SK-N-SH (cell line): ENCODE measurements around the gene HES1. TPM values are rescaled to one million over a fixed set of nuclear protein-coding genes. Genes with fewer than 3 reads are reported as not detected.

Experiments used
- CTCF ChIA-PET: fragments of 300-600, 350-600 bp; formaldehyde crosslinking; extraction: SDS; loops from one replicate; lab custom pipeline; 2021; lab: Yijun Ruan, JAX
- POLR2A ChIA-PET: fragments of 350-600 bp; sonication (Branson Sonifier 250); formaldehyde crosslinking; extraction: SDS; loops from one replicate; lab custom pipeline; 2020; ENCODE audit warnings: antibody characterized with exemption, inconsistent platforms; lab: Yijun Ruan, JAX
- DNase-seq: peaks from one replicate; pipeline ENCODE4 v3.0.0; 2012
- H2AFZ ChIP-seq: fragments of 200-600 bp; sonication (generic); 2 replicates; pipeline ENCODE4 v1.8.1; 2016; ENCODE audit warnings: antibody characterized with exemption, mild to moderate bottlenecking, low read depth
- H3F3A ChIP-seq: fragments of 200-600 bp; sonication (generic); replicated peaks from 2 replicates; pipeline ENCODE3; 2016; ENCODE audit warnings: antibody characterized with exemption, mild to moderate bottlenecking; ENCODE audit not compliant: insufficient read depth
- H3K27ac ChIP-seq, 2 experiments: fragments of 200-500 bp in 1 of 2; fragments of 200-600 bp in 1 of 2; sonication (Bioruptor generic) in 1 of 2; sonication (generic), shearing (Covaris generic) in 1 of 2; 2 replicates each; pipeline versions ENCODE4 v1.5.1 to v1.6.1; 2014 to 2016; ENCODE audit warnings: low read depth in 2 of 2, inconsistent platforms in 1 of 2, low read length in 1 of 2, mild to moderate bottlenecking in 1 of 2, mixed read lengths in 1 of 2
- H3K27me3 ChIP-seq: fragments of 200-600 bp; sonication (generic), shearing (Covaris generic); 2 replicates; pipeline ENCODE4 v1.6.1; 2016; ENCODE audit warnings: mixed run types; ENCODE audit not compliant: insufficient read depth
- H3K36me3 ChIP-seq, 2 experiments: fragments of 200-500 bp in 1 of 2; fragments of 200-600 bp in 1 of 2; sonication (Bioruptor generic) in 1 of 2; sonication (generic) in 1 of 2; replicated peaks in 1 of 2; 2 replicates each; pipeline versions ENCODE3 to v1.5.1; 2014 to 2016; ENCODE audit warnings: low read length in 1 of 2, mild to moderate bottlenecking in 1 of 2; ENCODE audit not compliant: insufficient read depth in 2 of 2, control insufficient read depth in 1 of 2
- H3K4me1 ChIP-seq, 2 experiments: fragments of 200-500 bp in 1 of 2; fragments of 200-600 bp in 1 of 2; sonication (Bioruptor generic) in 1 of 2; sonication (generic), shearing (Covaris generic) in 1 of 2; 2 replicates each; pipeline versions ENCODE4 v1.5.1 to v1.6.1; 2014 to 2016; ENCODE audit warnings: low read depth in 1 of 2, low read length in 1 of 2, mixed run types in 1 of 2; ENCODE audit not compliant: insufficient read depth in 2 of 2, control insufficient read depth in 1 of 2
- H3K4me2 ChIP-seq: fragments of 200-600 bp; sonication (generic), shearing (Covaris generic); 2 replicates; pipeline ENCODE4 v1.6.1; 2017; ENCODE audit warnings: mixed run types
- H3K4me3 ChIP-seq, 2 experiments: fragments of 200-500 bp in 1 of 2; fragments of 200-600 bp in 1 of 2; sonication (Bioruptor generic) in 1 of 2; sonication (generic), shearing (Covaris generic) in 1 of 2; 2 replicates each; pipeline versions ENCODE4 v1.5.1 to v1.8.1; 2014 to 2016; ENCODE audit warnings: low read depth in 2 of 2, inconsistent platforms in 1 of 2, low read length in 1 of 2, mild to moderate bottlenecking in 1 of 2, mixed read lengths in 1 of 2, moderate library complexity in 1 of 2
- H3K79me2 ChIP-seq: fragments of 200-600 bp; sonication (generic); 2 replicates; pipeline ENCODE4 v1.8.1; 2017; ENCODE audit warnings: mild to moderate bottlenecking; ENCODE audit not compliant: insufficient read depth
- H3K9ac ChIP-seq: fragments of 200-600 bp; sonication (generic); 2 replicates; pipeline ENCODE4 v1.6.1; 2017; ENCODE audit warnings: mixed run types
- H3K9me2 ChIP-seq: fragments of 200-600 bp; sonication (generic); 2 replicates; pipeline ENCODE4 v1.6.1; 2017; ENCODE audit warnings: mixed run types
- H3K9me3 ChIP-seq: fragments of 200-600 bp; sonication (generic); 2 replicates; pipeline ENCODE4 v1.6.1; 2017; ENCODE audit warnings: mixed run types, mild to moderate bottlenecking, moderate library complexity
- H4K20me1 ChIP-seq: fragments of 200-600 bp; sonication (generic); 2 replicates; pipeline ENCODE4 v1.6.1; 2017; ENCODE audit warnings: mild to moderate bottlenecking, mixed run types; ENCODE audit not compliant: insufficient read depth
- JUND ChIP-seq: IDR thresholded peaks from 2 replicates; pipeline ENCODE4 v1.4.0; 2012
- MEF2A ChIP-seq: IDR thresholded peaks from 2 replicates; pipeline ENCODE4 v1.4.0; 2012; ENCODE audit warnings: low read depth, borderline replicate concordance
- RFX5 ChIP-seq: IDR thresholded peaks from 2 replicates; pipeline ENCODE4 v1.6.1; 2012; ENCODE audit warnings: mild to moderate bottlenecking, improper control_type of control experiment, low read length
- SIN3A ChIP-seq: IDR thresholded peaks from 2 replicates; pipeline ENCODE4 v1.6.1; 2012; ENCODE audit warnings: low read depth, mild to moderate bottlenecking, low read length, moderate library complexity, borderline replicate concordance
- TCF12 ChIP-seq: IDR thresholded peaks from 2 replicates; pipeline ENCODE4 v1.4.0; 2012
- USF2 ChIP-seq: fragments of 150-350 bp; IDR thresholded peaks from 2 replicates; pipeline ENCODE4 v1.6.1; 2017; ENCODE audit warnings: antibody characterized with exemption, low read length, low read depth, borderline replicate concordance
- whole genome bisulfite sequencing: methylation state at CpG from one replicate; pipeline ENCODE4 v1.1.6; 2017; ENCODE audit warnings: low lambda C conversion rate; 5-methylcytosine and 5-hydroxymethylcytosine counted together
- polyA plus RNA-seq, 3 experiments: library from polyadenylated mRNA; depleted of rRNA; stranded (reverse); fragments of >200 nt; gene quantifications; 2 replicates each; pipeline ENCODE4 v1.2.3, GENCODE V29; 2012
- TF ChIP-seq, protein P1 (sequence below): IDR thresholded peaks from 2 replicates; pipeline ENCODE4 v1.6.1; 2012; ENCODE audit warnings: mild to moderate bottlenecking, low read depth, low read length, moderate library complexity
- TF ChIP-seq, protein P2 (sequence below): IDR thresholded peaks from 2 replicates; pipeline ENCODE4; 2012

Gene HES1
- polyA plus RNA-seq, 1 of the 3 experiments (the other 2 are of a cell fraction), result 225 TPM

DNA sequence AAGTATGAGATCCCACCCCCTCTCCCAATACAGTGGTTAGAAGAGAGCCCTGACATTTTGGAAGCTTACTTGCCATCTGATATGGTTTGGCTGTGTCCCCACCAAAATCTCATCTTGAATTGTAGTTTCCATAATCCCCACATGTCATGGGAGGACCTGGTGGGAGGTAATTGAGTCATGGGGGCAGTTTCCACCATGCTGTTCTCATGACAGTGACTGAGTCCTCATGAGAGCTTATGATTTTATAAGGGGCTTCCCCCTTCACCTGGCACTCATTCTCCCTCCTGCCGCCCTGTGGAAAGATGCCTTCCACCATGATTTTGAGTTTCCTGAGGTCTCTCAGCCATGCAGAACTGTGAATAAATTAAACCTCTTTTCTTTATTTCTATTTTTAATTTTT, 28.8 kb upstream of the HES1 start (continued):
- TF ChIP-seq, protein P1, sequence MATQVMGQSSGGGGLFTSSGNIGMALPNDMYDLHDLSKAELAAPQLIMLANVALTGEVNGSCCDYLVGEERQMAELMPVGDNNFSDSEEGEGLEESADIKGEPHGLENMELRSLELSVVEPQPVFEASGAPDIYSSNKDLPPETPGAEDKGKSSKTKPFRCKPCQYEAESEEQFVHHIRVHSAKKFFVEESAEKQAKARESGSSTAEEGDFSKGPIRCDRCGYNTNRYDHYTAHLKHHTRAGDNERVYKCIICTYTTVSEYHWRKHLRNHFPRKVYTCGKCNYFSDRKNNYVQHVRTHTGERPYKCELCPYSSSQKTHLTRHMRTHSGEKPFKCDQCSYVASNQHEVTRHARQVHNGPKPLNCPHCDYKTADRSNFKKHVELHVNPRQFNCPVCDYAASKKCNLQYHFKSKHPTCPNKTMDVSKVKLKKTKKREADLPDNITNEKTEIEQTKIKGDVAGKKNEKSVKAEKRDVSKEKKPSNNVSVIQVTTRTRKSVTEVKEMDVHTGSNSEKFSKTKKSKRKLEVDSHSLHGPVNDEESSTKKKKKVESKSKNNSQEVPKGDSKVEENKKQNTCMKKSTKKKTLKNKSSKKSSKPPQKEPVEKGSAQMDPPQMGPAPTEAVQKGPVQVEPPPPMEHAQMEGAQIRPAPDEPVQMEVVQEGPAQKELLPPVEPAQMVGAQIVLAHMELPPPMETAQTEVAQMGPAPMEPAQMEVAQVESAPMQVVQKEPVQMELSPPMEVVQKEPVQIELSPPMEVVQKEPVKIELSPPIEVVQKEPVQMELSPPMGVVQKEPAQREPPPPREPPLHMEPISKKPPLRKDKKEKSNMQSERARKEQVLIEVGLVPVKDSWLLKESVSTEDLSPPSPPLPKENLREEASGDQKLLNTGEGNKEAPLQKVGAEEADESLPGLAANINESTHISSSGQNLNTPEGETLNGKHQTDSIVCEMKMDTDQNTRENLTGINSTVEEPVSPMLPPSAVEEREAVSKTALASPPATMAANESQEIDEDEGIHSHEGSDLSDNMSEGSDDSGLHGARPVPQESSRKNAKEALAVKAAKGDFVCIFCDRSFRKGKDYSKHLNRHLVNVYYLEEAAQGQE, result no peak
- TF ChIP-seq TCF12 (no peak), USF2 (no peak), SIN3A (no peak), RFX5 (no peak), JUND (no peak)
- TF ChIP-seq, protein P2, sequence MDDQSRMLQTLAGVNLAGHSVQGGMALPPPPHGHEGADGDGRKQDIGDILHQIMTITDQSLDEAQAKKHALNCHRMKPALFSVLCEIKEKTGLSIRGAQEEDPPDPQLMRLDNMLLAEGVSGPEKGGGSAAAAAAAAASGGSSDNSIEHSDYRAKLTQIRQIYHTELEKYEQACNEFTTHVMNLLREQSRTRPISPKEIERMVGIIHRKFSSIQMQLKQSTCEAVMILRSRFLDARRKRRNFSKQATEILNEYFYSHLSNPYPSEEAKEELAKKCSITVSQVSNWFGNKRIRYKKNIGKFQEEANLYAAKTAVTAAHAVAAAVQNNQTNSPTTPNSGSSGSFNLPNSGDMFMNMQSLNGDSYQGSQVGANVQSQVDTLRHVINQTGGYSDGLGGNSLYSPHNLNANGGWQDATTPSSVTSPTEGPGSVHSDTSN, result no peak
- TF ChIP-seq, all 33 proteins: peak for 0

DNA sequence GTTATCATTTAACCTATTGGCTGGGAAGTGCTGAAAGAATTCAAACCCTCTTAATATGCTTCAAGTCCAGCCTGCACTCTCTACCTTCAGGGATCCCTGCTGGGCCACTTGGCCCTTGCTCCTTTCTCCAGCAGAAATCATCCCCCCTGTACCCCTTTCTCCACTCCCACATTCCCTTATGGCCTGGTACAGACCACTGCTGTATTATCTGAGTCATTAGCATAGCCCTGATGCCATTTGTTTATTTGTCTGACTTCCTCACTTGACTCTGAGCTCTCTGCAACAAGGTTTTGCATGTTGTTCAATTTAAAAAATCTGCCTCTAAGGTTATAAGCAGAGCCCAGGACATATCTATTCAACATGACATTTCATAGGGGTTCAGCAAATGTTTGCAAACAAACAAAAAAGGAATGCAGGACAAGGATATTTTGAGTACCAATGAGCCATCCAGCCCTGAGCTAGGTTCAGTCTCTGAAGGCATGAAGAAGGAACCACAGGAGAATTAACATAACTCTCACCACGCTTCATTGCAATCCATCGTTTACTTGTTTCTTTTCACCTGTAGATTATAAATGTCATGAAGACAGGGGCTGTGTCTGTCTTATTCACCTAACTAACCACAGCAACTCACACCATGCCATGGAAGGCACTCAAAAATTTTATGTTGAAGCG, 26.6 kb upstream of the HES1 start:
- peaks cover 0 to 13% of the 10 kb centered on the region in 2 experiments; a peak in 2 of 4 replicates for H3K4me1 ChIP-seq
- ChIA-PET POLR2A (no interaction called here), CTCF (no interaction called here)
- H2AFZ ChIP-seq, result no peak overlapping the region
- H3K36me3 ChIP-seq, result no peaks in the 10 kb centered on the region
- H3F3A ChIP-seq, result no peaks in the 10 kb centered on the region
- no peaks in the 10 kb centered on the region for H4K20me1 ChIP-seq
- H3K27me3 ChIP-seq, result peaks cover 24% of the 10 kb centered on the region
- DNase-seq, result no peak
- no peaks in the 10 kb centered on the region for H3K9me3 ChIP-seq
- H3K4me2 ChIP-seq, result no peak overlapping the region
- no peak overlapping the region for H3K4me3 ChIP-seq
- no peak for TF ChIP-seq MEF2A
- TF ChIP-seq, protein P2, result no peak
- no peak overlapping the region for H3K9ac ChIP-seq
- H3K27ac ChIP-seq, result no peak overlapping the region
- H3K79me2 ChIP-seq, result no peaks in the 10 kb centered on the region
- no peaks in the 10 kb centered on the region for H3K9me2 ChIP-seq
- WGBS, result 84% methylated on average over 3 of the region's 3 CpGs
